HG03159 (cell line): ENCODE measurements around the gene RACK1.

Experiments
- ATAC-seq: cut with Tn5 transposase; IDR thresholded peaks from one replicate; pipeline ENCODE4 v1.9.1; 2021; ENCODE audit warnings: mild to moderate bottlenecking, moderate library complexity; ENCODE audit not compliant: unreplicated experiment

Gene RACK1

DNA sequence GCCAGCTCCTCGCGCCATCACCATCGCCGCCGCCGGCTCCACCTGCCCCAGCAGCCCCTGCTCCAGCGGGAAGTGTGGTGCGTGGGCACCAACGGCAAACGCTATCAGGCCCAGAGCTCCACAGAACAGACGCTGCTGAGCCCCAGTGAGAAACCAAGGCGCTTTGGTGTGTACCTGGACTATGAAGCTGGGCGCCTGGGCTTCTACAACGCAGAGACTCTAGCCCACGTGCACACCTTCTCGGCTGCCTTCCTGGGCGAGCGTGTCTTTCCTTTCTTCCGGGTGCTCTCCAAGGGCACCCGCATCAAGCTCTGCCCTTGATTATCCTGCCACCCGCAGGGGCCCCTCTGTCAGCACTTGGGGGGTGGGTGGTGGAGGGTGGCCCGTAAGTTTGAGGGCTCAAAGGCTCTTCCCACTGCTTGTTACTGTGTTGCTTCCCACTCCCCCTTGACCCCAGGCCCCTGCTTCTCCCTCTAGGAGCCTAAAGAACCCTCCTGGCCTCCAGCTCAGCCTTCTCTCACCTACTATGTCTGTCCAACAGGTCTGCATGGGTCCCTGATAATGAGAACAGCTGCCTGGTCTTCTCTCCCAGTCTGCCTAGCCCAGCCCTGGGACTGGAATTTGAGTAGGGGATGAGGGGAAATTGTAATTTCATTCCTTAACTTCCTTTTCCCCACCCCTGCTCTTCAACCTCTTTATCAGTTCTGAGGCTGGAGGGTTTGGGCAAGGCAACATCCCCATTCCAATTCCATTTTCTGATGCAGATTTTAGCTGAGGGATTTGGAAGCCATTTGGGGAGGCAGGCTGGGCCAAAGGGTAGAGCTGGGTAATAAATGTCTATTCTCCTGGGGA, 9.0 kb downstream of the RACK1 start:
- ATAC-seq = no peak

DNA sequence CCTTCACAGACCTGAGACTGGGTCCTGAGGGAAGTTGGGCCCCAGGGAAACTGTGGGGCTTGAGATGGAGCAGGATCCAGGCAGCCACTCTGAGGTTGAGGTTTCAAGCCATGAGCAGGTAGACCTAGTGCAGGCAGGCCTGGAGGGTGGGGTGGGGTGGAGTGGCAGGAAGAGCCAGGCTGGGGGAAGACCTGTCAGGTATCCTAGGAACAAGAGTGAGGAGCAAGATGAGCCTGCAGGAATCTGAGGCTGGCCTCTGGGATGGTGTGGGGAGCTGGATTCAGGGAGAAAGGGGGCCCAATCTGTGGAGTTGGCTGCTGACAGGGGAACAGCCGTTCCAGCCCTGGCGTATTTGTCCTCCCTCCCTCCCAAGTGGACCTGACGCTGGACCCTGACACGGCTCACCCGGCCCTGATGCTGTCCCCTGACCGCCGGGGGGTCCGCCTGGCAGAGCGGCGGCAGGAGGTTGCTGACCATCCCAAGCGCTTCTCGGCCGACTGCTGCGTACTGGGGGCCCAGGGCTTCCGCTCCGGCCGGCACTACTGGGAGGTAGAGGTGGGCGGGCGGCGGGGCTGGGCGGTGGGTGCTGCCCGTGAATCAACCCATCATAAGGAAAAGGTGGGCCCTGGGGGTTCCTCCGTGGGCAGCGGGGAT, 9.8 kb downstream of the RACK1 start:
- ATAC-seq = no peak

DNA sequence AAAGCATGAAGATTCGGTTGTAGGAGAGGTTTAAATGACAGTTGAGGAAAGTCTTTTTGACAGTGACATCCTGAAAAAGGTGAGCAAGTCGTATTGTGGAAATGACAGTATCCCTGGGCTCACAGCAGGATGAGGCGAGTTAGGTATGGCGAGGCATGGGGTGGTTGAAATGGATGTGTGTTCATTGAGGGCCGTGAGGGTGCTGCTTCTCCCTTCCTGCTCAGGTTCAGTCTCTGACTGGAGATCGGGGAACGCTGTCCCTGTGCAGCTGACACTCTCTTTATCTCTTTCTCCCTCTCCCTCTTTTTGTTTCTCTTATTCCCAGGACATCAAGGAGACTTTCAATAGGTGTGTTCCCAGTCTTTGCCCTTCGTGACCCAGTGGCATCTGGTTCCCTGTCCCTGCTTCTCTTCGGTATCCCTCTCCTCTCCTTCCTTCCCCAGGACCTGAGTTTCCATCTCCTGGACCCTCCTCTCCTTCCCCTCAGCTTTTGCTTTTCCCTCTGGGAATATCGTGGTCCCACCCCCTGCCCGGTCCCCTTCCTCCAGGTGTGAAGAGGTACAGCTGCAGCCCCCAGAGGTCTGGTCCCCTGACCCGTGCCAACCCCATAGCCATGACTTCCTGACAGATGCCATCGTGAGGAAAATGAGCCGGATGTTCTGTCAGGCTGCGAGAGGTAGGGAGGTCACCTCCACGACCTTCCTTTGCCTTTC, 10.5 kb downstream of the RACK1 start:
- ATAC-seq = no peak

DNA sequence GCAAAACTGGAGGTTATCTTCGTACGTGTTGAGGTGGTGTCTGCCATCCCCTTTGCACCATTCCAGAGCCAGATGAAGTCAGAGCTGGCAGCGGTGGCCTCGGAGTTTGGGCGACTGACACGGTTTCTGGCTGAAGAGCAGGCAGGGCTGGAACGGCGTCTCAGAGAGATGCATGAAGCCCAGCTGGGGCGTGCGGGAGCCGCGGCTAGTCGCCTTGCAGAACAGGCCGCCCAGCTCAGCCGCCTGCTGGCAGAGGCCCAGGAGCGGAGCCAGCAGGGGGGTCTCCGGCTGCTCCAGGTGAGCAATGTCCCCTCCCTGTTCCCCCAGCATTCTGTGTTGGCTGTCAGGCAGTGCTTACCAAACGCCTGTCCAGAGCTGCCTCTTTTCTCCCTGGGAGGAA, 11.1 kb downstream of the RACK1 start:
- ATAC-seq = no peak

DNA sequence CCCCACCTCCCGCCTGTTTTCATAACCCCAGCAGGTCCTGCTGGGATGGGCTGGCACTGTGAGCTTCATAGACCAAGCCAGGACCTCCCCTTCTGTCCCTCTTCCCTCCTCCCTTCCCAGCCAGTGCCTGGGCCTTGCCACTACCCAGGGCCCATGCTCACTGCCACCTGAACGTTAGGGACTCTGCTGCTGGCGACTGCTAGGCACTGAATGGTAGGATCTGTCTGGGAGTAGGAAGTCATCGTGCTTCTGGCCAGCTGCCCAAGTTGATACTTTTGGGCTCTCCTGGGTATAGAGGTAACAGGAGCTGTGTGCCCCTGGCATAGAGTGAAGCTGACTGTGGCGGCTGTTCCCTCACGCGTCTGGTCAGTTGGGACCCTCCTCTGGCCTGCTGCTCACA, 12.3 kb downstream of the RACK1 start:
- ATAC-seq = no peak

DNA sequence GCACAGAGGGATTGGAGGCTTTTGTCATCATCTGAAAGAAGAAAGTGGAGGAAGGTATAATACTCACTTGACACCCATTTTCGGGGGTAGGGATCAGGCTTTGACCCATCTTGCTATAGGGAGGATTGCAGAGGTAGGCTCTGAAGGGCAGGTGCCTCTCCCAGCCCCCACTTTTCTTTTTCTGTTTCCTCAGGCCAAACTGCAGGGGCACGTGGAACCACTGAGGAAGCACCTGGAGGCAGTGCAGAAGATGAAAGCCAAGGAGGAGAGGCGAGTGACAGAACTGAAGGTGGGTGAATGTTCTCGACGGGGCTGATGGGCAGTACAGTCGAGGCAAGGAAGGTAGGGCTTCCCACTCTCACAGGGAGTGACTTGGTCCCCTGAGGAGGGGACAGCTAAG, 13.2 kb downstream of the RACK1 start:
- ATAC-seq = no peak

DNA sequence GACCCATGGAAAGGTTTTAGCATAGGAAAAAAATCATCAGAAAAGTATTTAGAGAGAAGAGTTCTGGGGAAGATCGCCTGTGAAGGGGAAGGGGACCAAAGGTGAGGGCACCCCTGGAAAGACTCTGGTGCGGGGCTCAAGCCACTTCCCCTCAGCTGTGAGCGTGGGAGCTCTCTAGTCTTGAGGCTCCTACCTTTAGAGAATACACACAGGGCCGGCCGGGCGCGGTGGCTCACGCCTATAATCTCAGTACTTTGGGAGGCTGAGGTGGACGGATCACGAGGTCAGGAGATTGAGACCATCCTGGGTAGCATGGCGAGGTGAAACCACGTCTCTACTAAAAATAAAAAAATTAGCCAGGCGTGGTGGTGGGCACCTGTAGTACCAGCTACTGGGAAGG, 13.7 kb downstream of the RACK1 start:
- ATAC-seq = no peak

DNA sequence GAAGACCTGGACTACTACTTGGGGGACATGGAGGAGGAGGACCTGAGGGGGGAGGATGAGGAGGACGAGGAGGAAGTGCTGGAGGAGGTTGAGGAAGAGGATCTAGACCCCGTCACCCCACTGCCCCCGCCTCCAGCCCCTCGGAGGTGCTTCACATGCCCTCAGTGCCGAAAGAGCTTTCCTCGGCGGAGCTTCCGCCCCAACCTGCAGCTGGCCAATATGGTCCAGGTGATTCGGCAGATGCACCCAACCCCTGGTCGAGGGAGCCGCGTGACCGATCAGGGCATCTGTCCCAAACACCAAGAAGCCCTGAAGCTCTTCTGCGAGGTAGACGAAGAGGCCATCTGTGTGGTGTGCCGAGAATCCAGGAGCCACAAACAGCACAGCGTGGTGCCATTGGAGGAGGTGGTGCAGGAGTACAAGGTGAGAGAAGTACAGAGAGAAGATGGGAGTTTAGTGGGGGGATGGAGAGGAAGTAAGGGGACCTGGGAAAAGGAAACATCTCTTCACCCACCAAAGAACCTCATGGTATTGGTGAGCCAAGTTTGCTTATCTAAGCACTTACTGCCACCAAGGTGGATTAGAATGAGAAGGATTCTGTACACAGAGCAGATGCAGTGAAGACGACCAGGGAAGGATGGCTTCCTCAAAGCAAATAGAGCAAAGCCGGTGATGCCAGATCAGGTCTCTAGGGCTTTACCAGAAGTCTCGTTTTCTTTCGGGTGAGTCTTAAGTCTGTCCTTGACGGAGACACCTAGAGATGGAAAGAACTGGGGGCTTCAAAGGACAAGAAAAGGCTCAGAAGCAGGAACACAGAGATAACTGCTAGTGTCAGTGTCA, 19.1 kb downstream of the RACK1 start:
- no peak for ATAC-seq

DNA sequence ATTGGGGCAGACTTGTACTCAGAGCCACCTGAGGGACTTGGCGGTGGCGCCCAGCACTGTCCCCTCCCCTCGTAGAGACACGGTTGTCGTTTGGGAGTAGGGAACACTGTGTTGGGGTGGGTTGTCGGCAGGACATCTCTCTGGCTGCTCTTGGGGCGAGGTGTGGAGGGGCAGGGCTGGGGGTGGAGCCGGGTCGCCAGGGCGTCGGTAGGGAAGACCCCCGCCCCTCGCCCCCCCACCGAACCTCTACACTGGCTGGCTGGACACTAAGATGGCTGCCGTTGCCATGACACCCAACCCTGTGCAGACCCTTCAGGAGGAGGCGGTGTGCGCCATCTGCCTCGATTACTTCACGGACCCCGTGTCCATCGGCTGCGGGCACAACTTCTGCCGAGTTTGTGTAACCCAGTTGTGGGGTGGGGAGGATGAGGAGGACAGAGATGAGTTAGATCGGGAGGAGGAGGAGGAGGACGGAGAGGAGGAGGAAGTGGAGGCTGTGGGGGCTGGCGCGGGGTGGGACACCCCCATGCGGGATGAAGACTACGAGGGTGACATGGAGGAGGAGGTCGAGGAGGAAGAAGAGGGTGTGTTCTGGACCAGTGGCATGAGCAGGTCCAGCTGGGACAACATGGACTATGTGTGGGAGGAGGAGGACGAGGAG, 19.8 kb downstream of the RACK1 start:
- ATAC-seq = peak; percentile 1

DNA sequence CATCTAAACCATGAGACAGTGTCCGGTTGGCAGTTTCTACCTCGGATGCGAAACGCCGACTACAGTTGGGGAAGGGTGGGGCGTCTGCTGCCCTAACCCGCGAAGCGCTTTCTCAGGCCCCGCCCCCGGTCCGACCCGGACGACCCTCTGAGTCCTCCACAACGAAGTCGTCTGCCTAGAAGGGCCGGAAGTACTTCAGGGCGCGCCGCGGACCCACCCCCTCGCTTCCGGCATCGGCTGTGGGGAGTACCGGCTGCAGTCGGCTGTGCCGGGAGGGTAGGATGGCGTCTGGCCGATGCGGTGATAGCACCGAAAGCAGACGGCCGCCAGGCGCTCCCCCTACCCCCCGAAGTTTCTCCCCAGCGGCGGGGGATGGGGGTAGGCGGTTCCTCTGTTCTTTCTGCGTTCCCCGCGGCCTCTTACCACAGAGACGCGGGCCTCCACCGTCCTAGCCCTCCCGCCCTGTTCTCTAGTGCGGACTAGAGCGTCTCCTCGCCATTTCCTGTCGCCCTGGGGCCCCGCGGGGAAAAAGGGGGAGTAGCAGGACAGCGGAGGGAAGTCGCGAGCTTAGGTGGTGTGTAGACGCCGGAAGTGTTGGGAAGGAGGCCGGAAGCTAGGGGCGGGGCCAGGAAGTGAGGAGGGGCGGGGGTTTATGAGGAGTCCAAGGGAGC, 20.5 kb downstream of the RACK1 start, which contains the start of gene TRIM41:
TSS of gene TRIM41 (plus strand) at position 224 of the 671 bp plus-strand sequence. CDS start 719 bp downstream, outside the sequence.
- peak; percentile 65 for ATAC-seq

DNA sequence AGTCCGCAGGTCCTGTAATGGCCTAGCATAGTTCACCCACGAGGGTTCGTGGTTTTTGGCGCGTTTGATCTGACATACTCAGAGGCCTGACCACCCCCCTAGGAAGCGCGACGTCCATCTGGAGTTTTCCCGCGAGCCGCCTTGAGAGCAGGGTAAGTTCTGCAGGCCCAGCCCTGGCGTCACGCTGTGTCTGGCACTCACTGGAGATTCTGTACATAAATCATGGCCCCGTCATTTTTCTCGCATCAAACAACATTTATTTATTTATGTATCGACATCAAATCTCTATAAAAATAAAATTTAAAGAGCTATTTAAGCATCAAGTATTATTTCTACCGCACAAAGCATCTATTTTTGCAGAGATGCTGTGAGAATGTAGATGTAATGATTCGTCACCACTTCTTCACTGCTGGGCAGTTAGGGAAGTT, 21.1 kb downstream of the RACK1 start:
- no peak for ATAC-seq

DNA sequence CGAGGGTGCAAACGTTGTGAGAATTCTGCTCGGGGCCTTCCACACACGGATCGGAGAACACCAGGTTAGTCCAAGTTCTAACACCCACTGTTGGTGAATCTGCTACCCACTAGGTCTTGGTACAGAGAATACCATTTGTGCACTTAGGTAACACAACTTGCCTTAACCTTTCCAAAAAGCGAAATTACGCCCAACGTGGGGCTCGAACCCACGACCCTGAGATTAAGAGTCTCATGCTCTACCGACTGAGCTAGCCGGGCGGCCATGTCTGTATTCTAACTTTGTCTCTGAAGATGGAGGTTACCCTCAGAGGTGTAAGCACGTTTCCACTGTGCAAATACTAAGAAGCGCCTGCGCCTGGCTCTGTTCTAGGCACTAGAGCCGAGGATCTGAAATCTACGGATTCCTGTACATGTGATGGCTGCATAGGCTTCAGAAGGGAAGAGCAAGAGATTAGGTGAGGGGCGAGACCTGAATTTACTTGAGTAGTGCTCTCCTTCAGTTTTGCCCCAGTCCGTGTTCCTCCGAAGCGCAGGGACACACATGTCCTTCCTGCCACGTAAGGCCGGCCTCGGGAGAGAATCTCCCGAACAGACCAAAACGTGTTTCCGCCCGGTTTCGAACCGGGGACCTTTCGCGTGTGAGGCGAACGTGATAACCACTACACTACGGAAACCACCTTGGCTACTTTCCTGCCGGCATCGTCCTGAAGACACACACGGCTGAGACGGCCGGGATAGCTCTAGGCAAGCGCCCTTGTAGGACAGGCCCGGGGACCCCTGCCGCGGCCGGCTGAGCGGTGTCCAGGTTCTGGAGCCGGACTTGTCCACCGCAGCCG, 21.7 kb downstream of the RACK1 start:
- peak; percentile 22 for ATAC-seq

DNA sequence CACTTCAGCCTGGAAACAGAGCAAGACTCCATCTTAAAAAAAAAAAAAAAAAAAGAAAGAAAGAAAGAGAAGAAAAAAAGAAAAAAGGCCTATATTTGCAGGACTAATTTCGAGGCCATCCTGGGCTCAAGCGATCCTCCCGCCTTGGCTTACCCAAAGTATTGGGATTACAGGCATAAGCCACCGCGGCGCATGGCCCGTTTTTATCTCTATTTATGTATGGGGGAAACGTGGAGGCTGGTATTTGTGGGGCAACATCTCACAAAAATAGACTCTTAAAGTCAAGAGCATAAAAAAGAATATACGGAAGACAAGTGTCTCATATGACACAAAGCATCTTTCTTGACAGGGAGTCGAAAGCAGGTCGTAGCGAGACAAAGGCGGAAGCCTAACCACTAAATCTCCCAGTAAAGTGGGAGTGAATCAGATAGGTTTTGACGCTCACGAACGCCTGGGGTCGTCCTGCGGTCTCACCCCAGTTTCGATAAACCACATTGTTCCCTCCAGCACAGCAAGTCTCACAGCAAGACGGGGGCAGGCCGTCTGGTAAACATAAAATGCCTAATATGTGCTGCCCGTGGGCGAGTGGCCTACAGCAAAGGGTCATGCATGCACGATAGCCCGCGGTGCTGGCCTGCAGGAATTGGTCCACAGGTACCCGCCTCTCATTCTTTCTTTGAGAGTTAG, 22.5 kb downstream of the RACK1 start:
- no peak for ATAC-seq

DNA sequence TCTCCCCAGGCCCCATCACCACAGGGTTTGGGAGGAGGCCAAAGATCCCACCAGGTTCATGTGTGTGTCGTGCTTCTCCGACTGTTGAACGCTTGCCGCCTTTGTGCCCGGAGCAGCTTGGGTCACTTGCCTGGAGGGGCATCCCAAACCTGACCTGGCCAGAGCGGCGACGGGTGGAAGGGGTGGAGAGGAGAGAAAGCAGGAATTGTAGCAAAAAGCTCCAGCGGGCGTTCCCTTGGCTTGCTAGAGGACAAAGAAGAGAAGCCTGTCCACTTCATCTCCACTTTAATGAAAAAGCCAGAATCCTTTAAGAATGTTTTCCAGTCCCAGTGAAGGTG, 23.6 kb downstream of the RACK1 start:
- no peak for ATAC-seq

DNA sequence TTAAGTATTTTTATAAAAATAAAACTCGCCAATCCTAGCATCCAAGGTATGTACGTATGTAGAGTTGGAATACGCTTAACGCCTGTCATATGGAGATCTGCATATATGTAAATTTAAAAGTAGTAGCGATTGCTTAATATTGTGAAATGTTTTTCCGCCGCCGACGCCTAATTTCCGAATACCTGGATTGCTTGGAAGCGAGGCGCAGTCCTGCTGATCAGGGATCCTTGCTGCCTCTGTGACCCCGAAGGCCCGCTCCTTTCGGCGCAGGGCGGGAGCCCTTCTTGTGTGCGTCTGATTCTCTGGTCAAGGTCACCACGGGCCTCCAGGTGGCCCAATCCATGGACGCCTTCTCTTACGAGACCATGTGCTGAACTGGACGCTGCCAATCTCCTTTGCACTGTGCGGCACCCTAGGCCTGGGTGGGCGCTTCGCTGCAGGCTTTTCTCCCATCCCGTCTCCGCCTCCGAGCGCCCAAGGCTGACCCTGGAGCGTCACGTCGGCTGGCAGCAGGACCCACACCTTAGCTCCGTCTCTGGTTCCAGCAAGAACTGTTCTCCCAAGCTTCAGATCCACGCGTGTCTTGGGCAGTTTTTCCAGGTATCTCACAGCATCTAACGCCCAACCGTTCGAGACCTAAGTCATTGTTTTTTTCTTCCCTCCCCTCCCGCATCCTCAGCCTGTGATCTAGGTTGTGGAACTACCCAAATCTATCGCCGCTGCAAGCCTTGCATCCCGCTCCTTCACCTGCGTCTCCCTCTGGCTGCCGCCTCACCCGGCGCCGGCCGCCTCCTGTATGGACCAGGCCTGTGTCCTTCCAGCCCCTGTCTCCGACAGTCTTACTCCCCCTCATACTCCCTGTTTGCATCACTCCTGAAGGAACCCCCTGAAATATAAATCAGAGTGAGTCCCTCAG, 24.2 kb downstream of the RACK1 start:
- ATAC-seq = no peak

DNA sequence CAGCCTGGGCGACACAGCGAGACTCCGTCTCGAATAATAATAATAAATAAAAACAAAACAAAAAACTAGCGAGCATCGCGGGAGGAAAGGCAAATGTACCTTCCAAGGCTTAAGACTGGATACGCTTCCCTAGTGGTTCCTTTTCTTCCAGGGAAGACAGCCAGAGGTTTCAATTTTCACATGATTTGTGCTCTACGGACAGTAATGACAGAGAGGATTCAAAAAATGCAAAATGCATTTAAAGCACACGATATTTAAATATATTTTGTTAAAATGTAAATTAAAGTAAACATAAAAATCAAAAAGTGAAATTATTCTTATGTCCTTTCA, 24.9 kb downstream of the RACK1 start:
- ATAC-seq = no peak

DNA sequence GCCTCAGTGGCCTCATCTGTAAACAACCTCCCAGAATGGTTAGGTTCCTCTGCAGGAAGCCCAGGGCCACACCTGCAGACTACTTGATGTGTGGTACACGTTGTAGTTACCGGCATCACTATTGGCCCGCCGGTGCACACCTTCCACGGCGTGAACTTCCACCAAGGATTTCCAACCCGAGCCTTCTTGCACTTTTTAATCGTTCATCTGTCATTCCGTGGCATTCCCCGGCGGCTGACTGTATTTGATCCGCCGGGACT, 26.0 kb downstream of the RACK1 start:
- ATAC-seq = peak; percentile 26
